22Rv1 (cell line): ENCODE results near the gene OR2G6.
"Not testable (repeated sequence)": the region's sequence is repeated elsewhere in the genome, so short reads cannot be mapped to it uniquely, and the experiment has no call there.

ENCODE experiments used
- CTCF ChIP-seq: fragments of 450-650 bp; IDR thresholded peaks from 2 replicates; pipeline ENCODE4 v1.5.1; 2017; ENCODE audit warnings: mild to moderate bottlenecking
- ZFX ChIP-seq: fragments of 450-650 bp; IDR thresholded peaks from 2 replicates; pipeline ENCODE4 v1.6.1; 2017; ENCODE audit warnings: antibody characterized with exemption, borderline replicate concordance

GRCh38 chr1:248507773-248508172 is at the start of gene OR2G6:
- not testable (repeated sequence) for TF ChIP-seq CTCF, ZFX
